HEK293 (cell line): ENCODE measurements around the gene TUBB3.

ENCODE experiments used
- FEZF1 ChIP-seq: fragments of 450-650 bp; formaldehyde crosslinking; IDR thresholded peaks from 2 replicates; pipeline ENCODE4 v1.5.1; 2016; ENCODE audit warnings: missing biosample characterization, missing genetic modification characterization
- GLI2 ChIP-seq: fragments of 450-650 bp; formaldehyde crosslinking; IDR thresholded peaks from 2 replicates; pipeline ENCODE4; 2017; ENCODE audit warnings: missing biosample characterization, missing genetic modification characterization, low read depth, borderline replicate concordance
- KLF1 ChIP-seq: fragments of 450-650 bp; formaldehyde crosslinking; IDR thresholded peaks from 2 replicates; pipeline ENCODE4 v1.5.1; 2016; ENCODE audit warnings: missing biosample characterization, missing genetic modification characterization
- OSR2 ChIP-seq: fragments of 450-650 bp; formaldehyde crosslinking; IDR thresholded peaks from 2 replicates; pipeline ENCODE4 v1.5.1; 2016; ENCODE audit warnings: missing biosample characterization, missing genetic modification characterization
- OVOL3 ChIP-seq: fragments of 450-650 bp; formaldehyde crosslinking; IDR thresholded peaks from 2 replicates; pipeline ENCODE4 v1.5.1; 2016; ENCODE audit warnings: missing biosample characterization, missing genetic modification characterization
- SCRT1 ChIP-seq: fragments of 450-650 bp; formaldehyde crosslinking; IDR thresholded peaks from 2 replicates; pipeline ENCODE4 v1.5.1; 2016; ENCODE audit warnings: missing biosample characterization, missing genetic modification characterization, borderline replicate concordance
- ZBTB10 ChIP-seq: fragments of 450-650 bp; formaldehyde crosslinking; IDR thresholded peaks from 2 replicates; pipeline ENCODE4 v1.5.1; 2016; ENCODE audit warnings: missing biosample characterization, missing genetic modification characterization
- ZBTB17 ChIP-seq: fragments of 450-650 bp; formaldehyde crosslinking; IDR thresholded peaks from 2 replicates; pipeline ENCODE4 v1.5.1; 2016; ENCODE audit warnings: missing biosample characterization, missing genetic modification characterization
- ZBTB7A ChIP-seq: fragments of 450-650 bp; formaldehyde crosslinking; IDR thresholded peaks from 2 replicates; pipeline ENCODE4 v1.5.1; 2016; ENCODE audit warnings: low read depth, missing biosample characterization, missing genetic modification characterization
- ZEB2 ChIP-seq: fragments of 450-650 bp; formaldehyde crosslinking; IDR thresholded peaks from 2 replicates; pipeline ENCODE4 v1.5.1; 2016; ENCODE audit warnings: missing biosample characterization, missing genetic modification characterization
- ZFP69B ChIP-seq: fragments of 450-650 bp; formaldehyde crosslinking; IDR thresholded peaks from 2 replicates; pipeline ENCODE4 v1.5.1; 2016; ENCODE audit warnings: missing biosample characterization, missing genetic modification characterization
- ZNF132 ChIP-seq: fragments of 450-650 bp; formaldehyde crosslinking; IDR thresholded peaks from 2 replicates; pipeline ENCODE4 v1.5.1; 2017; ENCODE audit warnings: missing biosample characterization, missing genetic modification characterization, borderline replicate concordance
- ZNF148 ChIP-seq: fragments of 450-650 bp; formaldehyde crosslinking; IDR thresholded peaks from 2 replicates; pipeline ENCODE4 v1.5.0; 2017; ENCODE audit warnings: missing biosample characterization, missing genetic modification characterization, borderline replicate concordance
- ZNF155 ChIP-seq: fragments of 450-650 bp; formaldehyde crosslinking; IDR thresholded peaks from 2 replicates; pipeline ENCODE4 v1.5.1; 2016; ENCODE audit warnings: missing biosample characterization, missing genetic modification characterization
- ZNF174 ChIP-seq: fragments of 450-650 bp; formaldehyde crosslinking; IDR thresholded peaks from 2 replicates; pipeline ENCODE4 v1.5.0; 2017; ENCODE audit warnings: missing biosample characterization, mild to moderate bottlenecking, missing genetic modification characterization
- ZNF239 ChIP-seq: fragments of 450-650 bp; formaldehyde crosslinking; IDR thresholded peaks from 2 replicates; pipeline ENCODE4 v1.5.1; 2016; ENCODE audit warnings: missing biosample characterization, missing genetic modification characterization
- ZNF274 ChIP-seq, 2 experiments: fragments of 200-500 bp in 1 of 2; fragments of 450-650 bp in 1 of 2; sonication (Bioruptor generic) in 1 of 2; formaldehyde crosslinking in 1 of 2; IDR thresholded peaks; 2 replicates each; pipeline versions ENCODE4 v1.5.1 to v1.6.1; 2014 to 2016; ENCODE audit warnings: borderline replicate concordance in 1 of 2, inconsistent platforms in 1 of 2, low read length in 1 of 2, missing biosample characterization in 1 of 2, missing genetic modification characterization in 1 of 2
- ZNF416 ChIP-seq: fragments of 450-650 bp; formaldehyde crosslinking; IDR thresholded peaks from 2 replicates; pipeline ENCODE4 v1.5.1; 2016; ENCODE audit warnings: missing biosample characterization, missing genetic modification characterization
- ZNF426 ChIP-seq: fragments of 450-650 bp; formaldehyde crosslinking; IDR thresholded peaks from 2 replicates; pipeline ENCODE4 v1.5.1; 2017; ENCODE audit warnings: missing biosample characterization, missing genetic modification characterization, mild to moderate bottlenecking, inconsistent platforms, moderate library complexity
- ZNF549 ChIP-seq: fragments of 450-650 bp; IDR thresholded peaks from 2 replicates; pipeline ENCODE4 v1.5.1; 2018; ENCODE audit warnings: missing biosample characterization, missing genetic modification characterization, mild to moderate bottlenecking, inconsistent platforms, moderate library complexity
- ZNF555 ChIP-seq: fragments of 450-650 bp; formaldehyde crosslinking; conservative IDR thresholded peaks from 2 replicates; pipeline ENCODE4 v1.5.1; 2017; ENCODE audit warnings: missing biosample characterization, mild to moderate bottlenecking, missing genetic modification characterization, inconsistent platforms
- ZNF610 ChIP-seq: fragments of 450-650 bp; formaldehyde crosslinking; IDR thresholded peaks from 2 replicates; pipeline ENCODE4 v1.5.1; 2016; ENCODE audit warnings: missing biosample characterization, missing genetic modification characterization, borderline replicate concordance
- ZNF701 ChIP-seq: fragments of 450-650 bp; formaldehyde crosslinking; IDR thresholded peaks from 2 replicates; pipeline ENCODE4 v1.5.1; 2016; ENCODE audit warnings: missing biosample characterization, missing genetic modification characterization
- ZNF707 ChIP-seq: fragments of 450-650 bp; formaldehyde crosslinking; IDR thresholded peaks from 2 replicates; pipeline ENCODE4 v1.5.1; 2016; ENCODE audit warnings: missing biosample characterization, missing genetic modification characterization
- ZNF777 ChIP-seq: fragments of 450-650 bp; formaldehyde crosslinking; IDR thresholded peaks from 2 replicates; pipeline ENCODE4 v1.5.1; 2017; ENCODE audit warnings: missing biosample characterization, missing genetic modification characterization, borderline replicate concordance
- ZSCAN30 ChIP-seq: fragments of 450-650 bp; IDR thresholded peaks from 2 replicates; pipeline ENCODE4 v1.5.1; 2018; ENCODE audit warnings: missing biosample characterization, mild to moderate bottlenecking, missing genetic modification characterization, moderate library complexity
- ZSCAN5A ChIP-seq: fragments of 450-650 bp; formaldehyde crosslinking; IDR thresholded peaks from 2 replicates; pipeline ENCODE4 v1.5.1; 2016; ENCODE audit warnings: missing biosample characterization, missing genetic modification characterization
- TF ChIP-seq, protein P1 (sequence below): fragments of 450-650 bp; formaldehyde crosslinking; IDR thresholded peaks from 2 replicates; pipeline ENCODE4 v1.5.1; 2016; ENCODE audit warnings: missing biosample characterization, missing genetic modification characterization
- TF ChIP-seq, protein P2 (sequence below): fragments of 450-650 bp; formaldehyde crosslinking; IDR thresholded peaks from 2 replicates; pipeline ENCODE4 v1.5.1; 2017; ENCODE audit warnings: missing biosample characterization, mild to moderate bottlenecking, missing genetic modification characterization, moderate library complexity
- TF ChIP-seq, protein P3 (sequence below): fragments of 450-650 bp; formaldehyde crosslinking; IDR thresholded peaks from 2 replicates; pipeline ENCODE4 v1.5.1; 2016; ENCODE audit warnings: missing biosample characterization, missing genetic modification characterization

Gene TUBB3

GRCh38 chr16:89917773-89918452 lies 5.2 kb upstream of the TUBB3 start (continued):
- TF ChIP-seq, protein P1, sequence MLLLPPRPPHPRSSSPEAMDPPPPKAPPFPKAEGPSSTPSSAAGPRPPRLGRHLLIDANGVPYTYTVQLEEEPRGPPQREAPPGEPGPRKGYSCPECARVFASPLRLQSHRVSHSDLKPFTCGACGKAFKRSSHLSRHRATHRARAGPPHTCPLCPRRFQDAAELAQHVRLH (tag by site-specific recombination), result 0 out of 2 replicates have a peak, but pooled peaks have one; percentile 12
- TF ChIP-seq ZEB2 (peak; percentile 87), ZNF274 (IDR thresholded peaks at IDR 0.05; ENCODE audit: low read length) (no peak), ZNF274 (tag by site-specific recombination; IDR thresholded peaks at IDR 0.05; ENCODE audit: borderline replicate concordance) (no peak), ZNF148 (tag by site-specific recombination) (no peak), ZNF416 (no peak), OVOL3 (no peak), ZNF555 (tag by site-specific recombination) (no peak), ZNF155 (tag by site-specific recombination) (no peak), ZSCAN30 (tag by site-specific recombination) (peak; percentile 79), ZNF426 (tag by site-specific recombination) (no peak), ZNF174 (tag by site-specific recombination) (no peak), ZNF707 (tag by site-specific recombination) (no peak), ZNF777 (tag by site-specific recombination) (peak; percentile 73; the same call in 1 of the 2 replicates), ZBTB7A (tag by site-specific recombination) (peak; percentile 81; the same call in 1 of the 2 replicates), ZNF610 (tag by site-specific recombination) (peak; percentile 55; the same call in 1 of the 2 replicates), ZNF549 (no peak), GLI2 (tag by site-specific recombination) (no peak), KLF1 (peak; percentile 99), ZNF239 (tag by site-specific recombination) (no peak), ZBTB10 (tag by site-specific recombination) (peak; percentile 77), OSR2 (tag by site-specific recombination) (peak; percentile 85), ZNF701 (tag by site-specific recombination) (no peak), SCRT1 (tag by site-specific recombination) (no peak), FEZF1 (peak; percentile 78), ZFP69B (tag by site-specific recombination) (no peak; the same call in 1 of the 2 replicates), ZSCAN5A (tag by site-specific recombination) (0 out of 2 replicates have a peak, but pooled peaks have one; percentile 61), ZBTB17 (tag by site-specific recombination) (peak; percentile 89), ZNF132 (no peak)
- TF ChIP-seq, protein P2, sequence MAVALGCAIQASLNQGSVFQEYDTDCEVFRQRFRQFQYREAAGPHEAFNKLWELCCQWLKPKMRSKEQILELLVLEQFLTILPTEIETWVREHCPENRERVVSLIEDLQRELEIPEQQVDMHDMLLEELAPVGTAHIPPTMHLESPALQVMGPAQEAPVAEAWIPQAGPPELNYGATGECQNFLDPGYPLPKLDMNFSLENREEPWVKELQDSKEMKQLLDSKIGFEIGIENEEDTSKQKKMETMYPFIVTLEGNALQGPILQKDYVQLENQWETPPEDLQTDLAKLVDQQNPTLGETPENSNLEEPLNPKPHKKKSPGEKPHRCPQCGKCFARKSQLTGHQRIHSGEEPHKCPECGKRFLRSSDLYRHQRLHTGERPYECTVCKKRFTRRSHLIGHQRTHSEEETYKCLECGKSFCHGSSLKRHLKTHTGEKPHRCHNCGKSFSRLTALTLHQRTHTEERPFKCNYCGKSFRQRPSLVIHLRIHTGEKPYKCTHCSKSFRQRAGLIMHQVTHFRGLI (tag by site-specific recombination), result peak; percentile 97
- TF ChIP-seq, protein P3, sequence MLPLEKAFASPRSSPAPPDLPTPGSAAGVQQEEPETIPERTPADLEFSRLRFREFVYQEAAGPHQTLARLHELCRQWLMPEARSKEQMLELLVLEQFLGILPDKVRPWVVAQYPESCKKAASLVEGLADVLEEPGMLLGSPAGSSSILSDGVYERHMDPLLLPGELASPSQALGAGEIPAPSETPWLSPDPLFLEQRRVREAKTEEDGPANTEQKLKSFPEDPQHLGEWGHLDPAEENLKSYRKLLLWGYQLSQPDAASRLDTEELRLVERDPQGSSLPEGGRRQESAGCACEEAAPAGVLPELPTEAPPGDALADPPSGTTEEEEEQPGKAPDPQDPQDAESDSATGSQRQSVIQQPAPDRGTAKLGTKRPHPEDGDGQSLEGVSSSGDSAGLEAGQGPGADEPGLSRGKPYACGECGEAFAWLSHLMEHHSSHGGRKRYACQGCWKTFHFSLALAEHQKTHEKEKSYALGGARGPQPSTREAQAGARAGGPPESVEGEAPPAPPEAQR (tag by site-specific recombination), result 0 out of 2 replicates have a peak, but pooled peaks have one; percentile 12
